GM21737 (cell line): ENCODE measurements around the gene NFASC.

Experiments
- ATAC-seq: cut with Tn5 transposase; IDR thresholded peaks from one replicate; pipeline ENCODE4 v1.9.1; 2021; ENCODE audit warnings: mild to moderate bottlenecking, moderate library complexity; ENCODE audit not compliant: unreplicated experiment

Gene NFASC

GRCh38 chr1:204979306-204979705, 108.6 kb downstream of the NFASC start:
- no peak for ATAC-seq

- no peak for ATAC-seq
Measured at GRCh38 chr1:204979891-204980649, 109.4 kb downstream of the NFASC start.

- ATAC-seq, result no peak
Measured at GRCh38 chr1:204980840-204981405, 110.3 kb downstream of the NFASC start.

GRCh38 chr1:204983136-204983535, 112.5 kb downstream of the NFASC start:
- ATAC-seq, result no peak

GRCh38 chr1:204983881-204984280, 113.2 kb downstream of the NFASC start:
- ATAC-seq, result no peak

- no peak for ATAC-seq
Measured at GRCh38 chr1:204984499-204984898, 113.8 kb downstream of the NFASC start.

- no peak for ATAC-seq
Measured at GRCh38 chr1:204986181-204986580, 115.5 kb downstream of the NFASC start.

GRCh38 chr1:204987689-204988088, 117.0 kb downstream of the NFASC start:
- no peak for ATAC-seq

- no peak for ATAC-seq
Measured at GRCh38 chr1:204988196-204988595, 117.5 kb downstream of the NFASC start.

GRCh38 chr1:204989266-204990058, 118.8 kb downstream of the NFASC start:
- ATAC-seq, result no peak

GRCh38 chr1:204990059-204990664, 119.5 kb downstream of the NFASC start:
- ATAC-seq, result no peak

- ATAC-seq, result no peak
Measured at GRCh38 chr1:204990721-204991341, 120.2 kb downstream of the NFASC start.

- no peak for ATAC-seq
Measured at GRCh38 chr1:204991342-204991844, 120.7 kb downstream of the NFASC start.

GRCh38 chr1:204992201-204992997, 121.7 kb downstream of the NFASC start:
- no peak for ATAC-seq

- no peak for ATAC-seq
Measured at GRCh38 chr1:204992998-204993314, 122.3 kb downstream of the NFASC start.

GRCh38 chr1:204994086-204994862, 123.6 kb downstream of the NFASC start:
- ATAC-seq, result no peak

- ATAC-seq, result no peak
Measured at GRCh38 chr1:204996981-204997380, 126.3 kb downstream of the NFASC start.

GRCh38 chr1:204997591-204998355, 127.1 kb downstream of the NFASC start:
- ATAC-seq, result no peak

GRCh38 chr1:205001162-205001561, 130.5 kb downstream of the NFASC start:
- no peak for ATAC-seq
